ENCODE data around the gene RFX3. TPM values are rescaled to one million over a fixed set of nuclear protein-coding genes. Genes with fewer than 3 reads are reported as not detected.

RFX3 gene
- total RNA-seq, 4 donors from 2014 or later = 10.9 to 20.8 (median 13.7) TPM

DNA sequence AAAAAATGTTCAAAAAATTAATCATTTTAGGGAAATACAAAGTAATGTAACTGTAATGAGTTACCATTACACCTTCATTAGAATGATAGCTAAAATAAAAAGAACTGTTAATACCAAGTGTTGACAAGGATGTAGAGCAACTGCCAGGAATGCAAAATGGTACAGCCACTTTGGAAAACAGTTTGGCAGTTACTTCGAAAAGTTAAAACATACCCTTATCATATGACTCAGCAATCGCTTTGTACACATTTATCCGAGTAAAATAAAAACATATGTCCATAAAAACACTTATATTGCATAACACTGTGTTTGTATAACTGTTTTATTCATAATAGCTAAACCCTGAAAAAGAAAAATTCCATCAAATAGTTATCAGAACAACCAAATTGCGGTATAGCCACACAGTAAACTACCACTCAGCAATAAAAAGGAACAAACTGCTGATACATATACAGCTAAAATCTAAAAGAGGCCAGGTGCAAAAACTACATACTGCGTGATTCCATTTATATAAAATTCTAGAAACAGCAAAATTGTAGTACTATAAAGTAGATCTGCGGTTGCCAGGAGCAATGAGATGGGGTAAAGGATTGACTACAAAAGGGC is 61.7 kb downstream of the RFX3 start:
- H3K36me3 ChIP-seq = no peaks in the 10 kb centered on the region
- no peak for DNase-seq (ENCODE audit: low spot score in 2 of 2)
- H3K27ac ChIP-seq = no peak overlapping the region
- H3K9me3 ChIP-seq = no peaks in the 10 kb centered on the region
- peaks cover 0 to 21% (median 0%) of the 10 kb centered on the region in 4 donors for H3K4me1 ChIP-seq
- 92 to 94% methylated on average over 6 of the region's 6 CpGs for WGBS, 2 donors
- TF ChIP-seq, protein P1, sequence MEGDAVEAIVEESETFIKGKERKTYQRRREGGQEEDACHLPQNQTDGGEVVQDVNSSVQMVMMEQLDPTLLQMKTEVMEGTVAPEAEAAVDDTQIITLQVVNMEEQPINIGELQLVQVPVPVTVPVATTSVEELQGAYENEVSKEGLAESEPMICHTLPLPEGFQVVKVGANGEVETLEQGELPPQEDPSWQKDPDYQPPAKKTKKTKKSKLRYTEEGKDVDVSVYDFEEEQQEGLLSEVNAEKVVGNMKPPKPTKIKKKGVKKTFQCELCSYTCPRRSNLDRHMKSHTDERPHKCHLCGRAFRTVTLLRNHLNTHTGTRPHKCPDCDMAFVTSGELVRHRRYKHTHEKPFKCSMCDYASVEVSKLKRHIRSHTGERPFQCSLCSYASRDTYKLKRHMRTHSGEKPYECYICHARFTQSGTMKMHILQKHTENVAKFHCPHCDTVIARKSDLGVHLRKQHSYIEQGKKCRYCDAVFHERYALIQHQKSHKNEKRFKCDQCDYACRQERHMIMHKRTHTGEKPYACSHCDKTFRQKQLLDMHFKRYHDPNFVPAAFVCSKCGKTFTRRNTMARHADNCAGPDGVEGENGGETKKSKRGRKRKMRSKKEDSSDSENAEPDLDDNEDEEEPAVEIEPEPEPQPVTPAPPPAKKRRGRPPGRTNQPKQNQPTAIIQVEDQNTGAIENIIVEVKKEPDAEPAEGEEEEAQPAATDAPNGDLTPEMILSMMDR (IDR thresholded peaks at IDR 0.05) = no peak
- TF ChIP-seq EP300 (IDR thresholded peaks at IDR 0.05) (no peak), POLR2A (IDR thresholded peaks at IDR 0.05) (no peak)
- no peaks in the 10 kb centered on the region for H3K27me3 ChIP-seq
- H3K4me3 ChIP-seq = no peak overlapping the region

DNA sequence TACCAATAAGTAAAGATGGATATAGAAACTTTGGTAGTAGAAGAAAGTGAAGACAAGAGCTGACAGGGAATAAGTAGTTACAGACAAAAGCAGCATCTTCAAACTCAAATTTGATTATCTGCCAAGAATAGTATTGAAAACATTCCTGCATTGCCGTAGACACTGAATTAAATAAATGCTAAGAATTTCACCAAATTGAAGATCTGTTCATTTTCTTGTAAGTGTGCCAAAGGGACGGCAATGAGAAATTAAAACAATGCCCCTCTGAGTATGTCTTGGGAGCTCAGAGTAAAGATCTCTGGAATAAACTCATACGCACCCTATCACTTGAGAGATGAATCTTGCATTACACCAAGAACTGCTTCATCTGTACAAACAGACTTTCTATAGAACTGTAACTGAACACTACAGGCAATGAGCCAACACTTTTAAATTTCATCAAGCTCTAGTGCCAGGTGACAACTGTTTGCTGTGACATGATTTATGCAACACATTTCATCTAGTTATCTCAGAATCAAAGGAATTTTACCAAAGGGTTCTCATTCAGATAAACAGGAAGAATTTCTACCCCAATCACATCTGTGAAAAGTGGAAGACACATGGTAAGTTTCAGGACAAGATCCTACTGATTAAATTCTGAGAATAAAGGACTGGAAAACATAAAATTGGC is 66.9 kb downstream of the RFX3 start:
- no peak for DNase-seq (ENCODE audit: low spot score in 2 of 2)
- H3K9me3 ChIP-seq = no peaks in the 10 kb centered on the region
- no peak overlapping the region for H3K27ac ChIP-seq
- H3K4me3 ChIP-seq = no peak overlapping the region
- 32 to 55% methylated on average over 3 of the region's 3 CpGs for WGBS, 2 donors
- TF ChIP-seq EP300 (IDR thresholded peaks at IDR 0.05) = no peak
- no peak for TF ChIP-seq POLR2A (IDR thresholded peaks at IDR 0.05)
- peaks cover 0 to 14% (median 0%) of the 10 kb centered on the region in 4 donors for H3K4me1 ChIP-seq
- no peaks in the 10 kb centered on the region for H3K36me3 ChIP-seq
- no peaks in the 10 kb centered on the region for H3K27me3 ChIP-seq

DNA sequence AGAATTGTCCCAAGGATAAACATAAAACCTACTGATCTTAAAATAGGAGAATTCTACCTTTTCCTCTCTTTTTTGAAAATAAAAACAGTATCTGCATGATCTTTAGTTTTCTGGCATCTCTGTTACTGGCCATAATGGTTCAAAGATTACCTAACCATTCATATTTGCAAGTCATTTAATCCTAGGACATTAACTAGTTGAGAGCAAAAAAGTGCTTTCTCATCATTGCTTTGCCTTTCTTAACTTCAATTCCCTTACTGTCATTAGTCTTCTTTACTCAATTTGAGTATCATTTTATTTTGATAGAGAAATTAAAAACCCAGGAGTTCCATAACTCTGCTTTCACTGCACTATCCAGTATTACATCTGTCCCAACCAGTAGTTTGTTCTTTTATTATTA is 68.6 kb downstream of the RFX3 start:
- DNase-seq (ENCODE audit: low spot score in 2 of 2) = no peak
- H3K27ac ChIP-seq = no peak overlapping the region
- no peak overlapping the region for H3K4me3 ChIP-seq
- H3K4me1 ChIP-seq = peaks cover 0 to 14% (median 0%) of the 10 kb centered on the region in 4 donors
- no peak for TF ChIP-seq POLR2A (IDR thresholded peaks at IDR 0.05)
- TF ChIP-seq, protein P1 (IDR thresholded peaks at IDR 0.05) = no peak
- TF ChIP-seq EP300 (IDR thresholded peaks at IDR 0.05) = no peak
- no peaks in the 10 kb centered on the region for H3K27me3 ChIP-seq
- no peaks in the 10 kb centered on the region for H3K9me3 ChIP-seq
- H3K36me3 ChIP-seq = peaks cover 0 to under 1% (median 0%) of the 10 kb centered on the region in 3 donors

DNA sequence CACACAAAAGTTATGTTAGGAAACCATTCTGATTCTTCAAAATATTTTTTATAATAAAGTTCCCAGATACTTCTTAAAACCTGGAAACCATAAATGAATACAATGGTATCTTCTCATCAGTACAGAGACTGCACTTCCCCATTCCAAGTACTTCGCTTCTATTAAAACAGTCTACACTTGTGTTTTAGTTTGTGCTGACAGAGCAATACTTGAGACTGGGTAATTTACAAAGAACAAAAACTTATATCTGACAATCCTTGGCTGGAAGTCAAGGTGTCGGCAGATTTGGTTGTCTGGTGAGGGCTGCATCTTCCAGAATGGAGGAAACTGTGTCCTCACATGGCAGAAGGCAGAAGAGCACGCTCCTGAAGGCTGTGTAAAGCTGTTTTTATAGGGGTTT is 70.1 kb downstream of the RFX3 start:
- TF ChIP-seq EP300 (IDR thresholded peaks at IDR 0.05) = no peak
- TF ChIP-seq, protein P1 (IDR thresholded peaks at IDR 0.05) = no peak
- no peak for TF ChIP-seq POLR2A (IDR thresholded peaks at IDR 0.05)
- H3K27ac ChIP-seq = no peak overlapping the region
- no peaks in the 10 kb centered on the region for H3K27me3 ChIP-seq
- H3K4me3 ChIP-seq = no peak overlapping the region
- WGBS, 2 donors = 72 to 73% methylated on average over 3 of the region's 3 CpGs
- H3K9me3 ChIP-seq = no peaks in the 10 kb centered on the region
- DNase-seq (ENCODE audit: low spot score in 2 of 2) = no peak
- H3K36me3 ChIP-seq = peaks cover 0 to 5% (median 0%) of the 10 kb centered on the region in 3 donors
- peaks cover 0 to 14% (median 0%) of the 10 kb centered on the region in 4 donors for H3K4me1 ChIP-seq

DNA sequence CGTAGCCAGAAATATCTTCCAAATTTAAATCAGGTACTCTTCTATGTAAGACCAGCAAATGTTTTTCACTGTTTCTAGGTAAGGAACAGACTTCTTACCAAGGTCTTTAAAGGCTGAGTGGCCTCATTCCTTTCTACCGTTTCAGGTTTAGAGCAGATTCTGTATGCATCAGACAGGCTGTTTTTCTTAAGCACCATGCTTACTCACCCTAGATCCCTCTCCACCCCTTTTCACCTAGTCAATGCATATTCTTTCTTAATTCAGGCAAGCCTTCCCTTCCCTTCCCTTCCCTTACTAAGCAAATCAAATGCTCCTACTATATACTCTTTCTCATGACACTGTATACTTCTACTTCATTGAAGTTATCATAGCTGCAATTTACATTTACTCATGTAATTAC is 70.7 kb downstream of the RFX3 start:
- TF ChIP-seq, protein P1 (IDR thresholded peaks at IDR 0.05) = no peak
- TF ChIP-seq EP300 (IDR thresholded peaks at IDR 0.05) (no peak), POLR2A (IDR thresholded peaks at IDR 0.05) (no peak)
- DNase-seq (ENCODE audit: low spot score in 2 of 2) = no peak
- 92 to 93% methylated on average over 2 of the region's 2 CpGs for WGBS, 2 donors

More for the DNA sequence above, 70.7 kb downstream of the RFX3 start:
- Histone ChIP-seq H3K27ac (no peak overlapping the region), H3K4me1 (peaks cover 0 to 14% (median 0%) of the 10 kb centered on the region in 4 donors), H3K4me3 (no peak overlapping the region), H3K27me3 (no peaks in the 10 kb centered on the region), H3K36me3 (peaks cover 0 to 5% (median 0%) of the 10 kb centered on the region in 3 donors), H3K9me3 (no peaks in the 10 kb centered on the region)
